Activated T-cell treated with anti-CD3 and anti-CD28 coated beads for 4 hours (primary cell): ENCODE results near the gene DFFB.
A peak's percentile ranks its signal among the peaks of the same experiment; 100 is the strongest.
"Not testable (repeated sequence)": the region's sequence is repeated elsewhere in the genome, so short reads cannot be mapped to it uniquely, and the experiment has no call there.

ENCODE experiments used
- DNase-seq: peaks from one replicate; pipeline ENCODE4 v3.0.0-alpha.2; 2020

DFFB gene

GRCh38 chr1:3856923-3857790, at the start of gene DFFB, which contains the start of gene CEP104:
TSS of gene DFFB (plus strand) at chr1:3857476. CDS start at chr1:3857604, 128 bp downstream.
TSS of gene CEP104 (minus strand) at chr1:3857211. CDS start at chr1:3852407, 4,804 bp downstream.
- DNase-seq: peak; percentile 93

GRCh38 chr1:3807769-3808168, 49.5 kb upstream of the DFFB start:
- DNase-seq: no peak

GRCh38 chr1:3809680-3810079, 47.6 kb upstream of the DFFB start:
- DNase-seq: no peak

GRCh38 chr1:3810149-3810761, 47.0 kb upstream of the DFFB start:
- DNase-seq: not testable (repeated sequence)

GRCh38 chr1:3811595-3811911, 45.7 kb upstream of the DFFB start:
- no peak for DNase-seq

- DNase-seq: no peak
Observed at GRCh38 chr1:3814065-3814464, 43.2 kb upstream of the DFFB start.

- DNase-seq: no peak
Observed at GRCh38 chr1:3814771-3815561, 42.3 kb upstream of the DFFB start.

GRCh38 chr1:3816331-3817137, 40.7 kb upstream of the DFFB start:
- no peak for DNase-seq

GRCh38 chr1:3817138-3817740, 40.0 kb upstream of the DFFB start:
- no peak for DNase-seq

GRCh38 chr1:3817821-3818597, 39.3 kb upstream of the DFFB start:
- no peak for DNase-seq

GRCh38 chr1:3819771-3820200, 37.5 kb upstream of the DFFB start:
- no peak for DNase-seq

- no peak for DNase-seq
Observed at GRCh38 chr1:3820316-3820715, 37.0 kb upstream of the DFFB start.

- no peak for DNase-seq
Observed at GRCh38 chr1:3821004-3821403, 36.3 kb upstream of the DFFB start.

GRCh38 chr1:3821447-3821846, 35.8 kb upstream of the DFFB start:
- no peak for DNase-seq

GRCh38 chr1:3821908-3822307, 35.4 kb upstream of the DFFB start:
- no peak for DNase-seq

- DNase-seq: no peak
Observed at GRCh38 chr1:3822421-3822820, 34.9 kb upstream of the DFFB start.

GRCh38 chr1:3824650-3825049, 32.6 kb upstream of the DFFB start:
- DNase-seq: no peak

- no peak for DNase-seq
Observed at GRCh38 chr1:3825356-3825755, 31.9 kb upstream of the DFFB start.

- DNase-seq: no peak
Observed at GRCh38 chr1:3827813-3828307, 29.4 kb upstream of the DFFB start.

GRCh38 chr1:3828391-3828790, 28.9 kb upstream of the DFFB start:
- no peak for DNase-seq

- no peak for DNase-seq
Observed at GRCh38 chr1:3831689-3832088, 25.6 kb upstream of the DFFB start.
